CD14-positive monocyte (primary cell): Measurements from ENCODE around the gene PMFBP1. TPM values are rescaled to one million over a fixed set of nuclear protein-coding genes. Genes with fewer than 3 reads are reported as not detected.

ENCODE experiments used
- DNase-seq, 3 donors: peaks; one replicate each; pipeline ENCODE4 v3.0.0-alpha.2; 2011 to 2022
- H2AFZ ChIP-seq: 2 replicates; pipeline ENCODE4 v1.6.0; 2012; ENCODE audit warnings: mild to moderate bottlenecking, low read depth, low read length, inconsistent platforms; ENCODE audit not compliant: insufficient read depth, poor library complexity, severe bottlenecking
- H3K27ac ChIP-seq, 2 donors: 1 replicate in 1 of 2; 2 replicates in 1 of 2; pipeline ENCODE4 v1.5.1; 2012 to 2013; ENCODE audit warnings: low read length in 2 of 2, control low read depth in 1 of 2, inconsistent platforms in 1 of 2, low read depth in 1 of 2, mild to moderate bottlenecking in 1 of 2
- H3K27me3 ChIP-seq, 2 donors: one replicate each; pipeline versions ENCODE4 v1.6.0 to v1.6.1; 2011 to 2013; ENCODE audit warnings: low read length in 2 of 2; ENCODE audit not compliant: control insufficient read depth in 2 of 2, insufficient read depth in 2 of 2
- H3K36me3 ChIP-seq, 2 donors: replicated peaks in 1 of 2; 1 replicate in 1 of 2; 2 replicates in 1 of 2; pipeline versions ENCODE4 v1.5.1 to v1.6.1; 2012 to 2013; ENCODE audit warnings: low read length in 2 of 2, control low read depth in 1 of 2, inconsistent platforms in 1 of 2, mild to moderate bottlenecking in 1 of 2; ENCODE audit not compliant: insufficient read depth in 2 of 2, control insufficient read depth in 1 of 2
- H3K4me1 ChIP-seq, 2 donors: 1 replicate in 1 of 2; 2 replicates in 1 of 2; pipeline versions ENCODE4 v1.5.1 to v1.6.1; 2012 to 2013; ENCODE audit warnings: low read length in 2 of 2, control low read depth in 1 of 2, inconsistent platforms in 1 of 2, mild to moderate bottlenecking in 1 of 2, moderate library complexity in 1 of 2; ENCODE audit not compliant: insufficient read depth in 2 of 2, control insufficient read depth in 1 of 2
- H3K4me2 ChIP-seq: replicated peaks from 2 replicates; pipeline ENCODE3; 2012; ENCODE audit warnings: low read length, moderate library complexity, mild to moderate bottlenecking; ENCODE audit not compliant: poor library complexity, severe bottlenecking; ENCODE audit errors: extremely low read depth
- H3K4me3 ChIP-seq, 3 experiments: fragments of 200-600 bp in 1 of 3; sonication (generic) in 1 of 3; replicated peaks in 1 of 3; 1 replicate in 2 of 3; 2 replicates in 1 of 3; pipeline ENCODE4 v1.5.1; 2011 to 2013; ENCODE audit warnings: low read length in 3 of 3, mild to moderate bottlenecking in 3 of 3, control low read depth in 2 of 3, low read depth in 2 of 3, inconsistent platforms in 1 of 3, moderate library complexity in 1 of 3
- H3K79me2 ChIP-seq: 2 replicates; pipeline ENCODE4 v1.6.0; 2012; ENCODE audit warnings: mild to moderate bottlenecking, control low read depth, inconsistent platforms, low read length, moderate library complexity; ENCODE audit not compliant: insufficient read depth
- H3K9ac ChIP-seq: 2 replicates; pipeline ENCODE4 v1.6.0; 2017; ENCODE audit warnings: low read length, mild to moderate bottlenecking; ENCODE audit not compliant: insufficient read depth, poor library complexity, severe bottlenecking
- H3K9me3 ChIP-seq, 2 donors: replicated peaks in 1 of 2; 1 replicate in 1 of 2; 2 replicates in 1 of 2; pipeline versions ENCODE4 v1.5.1 to v1.6.1; 2012 to 2013; ENCODE audit warnings: low read length in 2 of 2, control low read depth in 1 of 2; ENCODE audit not compliant: control insufficient read depth in 1 of 2, insufficient read depth in 1 of 2
- H4K20me1 ChIP-seq: 2 replicates; pipeline ENCODE4 v1.6.0; 2012; ENCODE audit warnings: mild to moderate bottlenecking, low read length, control low read depth, moderate library complexity; ENCODE audit not compliant: insufficient read depth
- H3K27ac Mint-ChIP-seq, 7 donors: one replicate each; pipeline ENCODE4 v1.8.0; 2020; ENCODE audit warnings: mild to moderate bottlenecking in 7 of 7, mixed read lengths in 7 of 7, moderate library complexity in 6 of 7, inconsistent platforms in 2 of 7
- H3K27me3 Mint-ChIP-seq, 3 donors: one replicate each; pipeline ENCODE4 v1.8.0; 2021 to 2022; ENCODE audit warnings: low read depth in 3 of 3, mild to moderate bottlenecking in 3 of 3, mixed read lengths in 3 of 3, moderate library complexity in 3 of 3, inconsistent platforms in 1 of 3
- H3K36me3 Mint-ChIP-seq, 2 donors: one replicate each; pipeline ENCODE4 v1.8.0; 2020; ENCODE audit warnings: mixed read lengths in 2 of 2, inconsistent platforms in 1 of 2, mild to moderate bottlenecking in 1 of 2
- H3K4me1 Mint-ChIP-seq: one replicate; pipeline ENCODE4 v1.8.0; 2020; ENCODE audit warnings: mild to moderate bottlenecking, mixed read lengths
- H3K4me3 Mint-ChIP-seq, 2 donors: one replicate each; pipeline ENCODE4 v1.8.0; 2020; ENCODE audit warnings: mild to moderate bottlenecking in 2 of 2, mixed read lengths in 2 of 2, moderate library complexity in 1 of 2
- H3K9me3 Mint-ChIP-seq, 7 donors: one replicate each; pipeline ENCODE4 v1.8.0; 2020 to 2022; ENCODE audit warnings: mixed read lengths in 7 of 7, mild to moderate bottlenecking in 6 of 7, moderate library complexity in 6 of 7, inconsistent platforms in 2 of 7
- CTCF ChIP-seq: fragments of 200-600 bp; IDR thresholded peaks from one replicate; pipeline ENCODE4 v1.8.0; 2022; ENCODE audit warnings: antibody characterized with exemption, mild to moderate bottlenecking
- WGBS: methylation state at CpG from one replicate; pipeline ENCODE4 v1.1.5; 2013; ENCODE audit warnings: missing lambda C conversion rate; ENCODE audit not compliant: insufficient coverage; 5-methylcytosine and 5-hydroxymethylcytosine counted together
- intact Hi-C, 2 donors: fragments of 100-400 bp; cut with micrococcal nuclease; formaldehyde crosslinking; loops; one replicate each; pipeline versions ENCODE4 v1.15.0 to v1.15.1; 2023
- polyA plus RNA-seq, 3 donors: library from polyadenylated mRNA; depleted of rRNA in 1 of 3; unstranded in 2 of 3; stranded (reverse) in 1 of 3; fragments of 300-500 nt in 2 of 3; fragments of >200 nt in 1 of 3; fragmentation: Illumina TruSeq in 2 of 3; gene quantifications; 1 replicate in 2 of 3; 2 replicates in 1 of 3; pipeline ENCODE4 v1.2.3, GENCODE V29; 2012 to 2021

PMFBP1 gene
- polyA plus RNA-seq, 3 donors: 0.15 to 0.87 (median 0.18) TPM

- Histone ChIP-seq H3K9me3 (no peaks in the 10 kb centered on the region), H3K79me2 (no peaks in the 10 kb centered on the region), H3K27ac (no peak overlapping the region), H3K4me1 (no peaks in the 10 kb centered on the region), H3K4me3 (no peak overlapping the region), H3K9ac (no peak overlapping the region), H2AFZ (no peak overlapping the region), H4K20me1 (no peaks in the 10 kb centered on the region), H3K36me3 (no peaks in the 10 kb centered on the region), H3K27me3 (no peaks in the 10 kb centered on the region), H3K4me2 (no peak overlapping the region)
- Mint-ChIP-seq H3K4me3 (no peak overlapping the region), H3K27ac (peak overlapping the region in 2 of 7 donors; percentile 15 to 76), H3K36me3 (peaks cover 0 to 1% of the 10 kb centered on the region in 2 donors), H3K9me3 (peaks cover 0 to 8% (median 4%) of the 10 kb centered on the region in 7 donors), H3K27me3 (no peaks in the 10 kb centered on the region), H3K4me1 (peaks cover 9% of the 10 kb centered on the region)
- intact Hi-C loops: loop anchor here in 1 of 2 donors (10.0 kb wide), 1 partner anchor 46 kb away; no protein-coding TSS in a partner anchor
- DNase-seq: no peak
- no peak for TF ChIP-seq CTCF
These were observed 39.2 kb upstream of the PMFBP1 start for GRCh38 chr16:72211110-72211509.

GRCh38 chr16:72210555-72210954, 38.6 kb upstream of the PMFBP1 start:
- Histone ChIP-seq H3K9ac (no peak overlapping the region), H3K79me2 (no peaks in the 10 kb centered on the region), H3K4me3 (no peak overlapping the region), H4K20me1 (no peaks in the 10 kb centered on the region), H2AFZ (no peak overlapping the region), H3K36me3 (no peaks in the 10 kb centered on the region), H3K27ac (no peak overlapping the region), H3K27me3 (no peaks in the 10 kb centered on the region), H3K4me2 (no peak overlapping the region), H3K4me1 (no peaks in the 10 kb centered on the region), H3K9me3 (no peaks in the 10 kb centered on the region)
- H3K4me3 Mint-ChIP-seq: no peak overlapping the region
- intact Hi-C loops: loop anchor here in 1 of 2 donors (10.0 kb wide), 1 partner anchor 46 kb away; no protein-coding TSS in a partner anchor
- H3K27me3 Mint-ChIP-seq: no peaks in the 10 kb centered on the region
- H3K27ac Mint-ChIP-seq: peak overlapping the region in 1 of 7 donors; percentile 76
- peaks cover 0 to 4% (median 4%) of the 10 kb centered on the region in 7 donors for H3K9me3 Mint-ChIP-seq
- H3K4me1 Mint-ChIP-seq: peaks cover 12% of the 10 kb centered on the region
- DNase-seq: no peak
- no peak for TF ChIP-seq CTCF
- peaks cover 0 to 1% of the 10 kb centered on the region in 2 donors for H3K36me3 Mint-ChIP-seq
- WGBS: 100% methylated on average over 1 of the region's 3 CpGs
